ENCODE measurements around the gene RETREG1.
"Not testable (repeated sequence)": the region's sequence is repeated elsewhere in the genome, so short reads cannot be mapped to it uniquely, and the experiment has no call there.

RETREG1 gene

DNA sequence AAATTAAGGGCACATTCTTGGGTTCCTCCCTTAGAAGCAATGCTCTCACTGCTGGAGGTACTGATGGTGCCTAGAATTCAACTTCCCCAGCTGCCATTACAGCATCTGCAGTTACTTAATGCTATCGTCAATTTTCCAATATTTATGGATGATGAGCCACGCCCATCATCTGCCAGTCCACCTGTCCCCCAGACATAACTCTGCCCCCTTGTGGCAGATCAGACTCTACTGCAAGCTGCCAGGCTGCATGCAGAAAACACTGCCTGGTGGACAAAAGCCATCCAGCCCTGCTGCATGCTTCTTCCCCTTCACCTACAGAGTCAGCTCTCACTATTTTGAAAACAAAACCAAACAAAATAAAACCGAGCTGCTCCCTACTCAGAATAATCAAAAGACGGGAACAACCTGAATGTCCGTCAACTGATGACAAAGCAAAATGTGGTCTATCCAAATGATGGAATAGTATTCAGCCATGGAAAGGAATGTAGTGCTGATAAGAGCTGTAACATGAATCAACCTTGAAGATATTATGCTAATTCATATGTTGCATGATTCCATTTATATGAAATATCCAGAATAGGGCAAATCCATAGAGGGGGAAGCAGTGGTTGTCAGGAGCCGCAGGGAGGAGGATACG, 66.4 kb downstream of the RETREG1 start:
- peak; percentile 71 for DNase-seq

DNA sequence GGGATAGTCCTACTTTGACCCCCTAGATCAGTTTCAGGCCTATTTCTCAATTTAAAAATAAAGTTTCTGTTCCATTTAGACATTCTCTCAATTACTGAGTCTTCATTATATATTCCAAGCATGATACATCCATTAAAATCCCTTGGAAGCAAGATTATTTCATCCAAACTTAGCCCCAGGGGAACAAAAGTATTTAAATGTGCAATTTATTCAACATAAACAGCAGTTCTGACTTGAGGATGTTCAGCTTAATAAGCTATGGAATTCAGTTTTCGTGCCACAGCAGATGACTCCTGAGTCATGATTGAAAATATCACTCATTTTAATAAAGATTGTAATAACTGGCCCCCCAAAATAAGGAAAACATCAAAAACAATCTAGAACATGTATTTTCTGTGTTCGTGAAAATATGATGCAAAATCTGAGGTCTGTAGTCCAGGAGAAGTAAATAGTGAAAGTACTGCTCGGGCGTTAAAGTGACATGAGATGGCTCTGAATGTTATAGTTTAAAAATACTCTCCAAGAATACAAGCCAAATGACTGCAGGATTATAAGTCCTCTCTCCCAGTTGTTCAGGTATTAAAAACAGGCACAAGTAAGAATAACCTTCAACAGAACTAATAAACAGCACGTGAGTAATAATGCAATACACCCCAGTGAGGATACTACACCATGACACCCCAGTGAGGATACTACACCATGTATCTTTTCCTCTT, 67.1 kb downstream of the RETREG1 start:
- DNase-seq, result no peak

DNA sequence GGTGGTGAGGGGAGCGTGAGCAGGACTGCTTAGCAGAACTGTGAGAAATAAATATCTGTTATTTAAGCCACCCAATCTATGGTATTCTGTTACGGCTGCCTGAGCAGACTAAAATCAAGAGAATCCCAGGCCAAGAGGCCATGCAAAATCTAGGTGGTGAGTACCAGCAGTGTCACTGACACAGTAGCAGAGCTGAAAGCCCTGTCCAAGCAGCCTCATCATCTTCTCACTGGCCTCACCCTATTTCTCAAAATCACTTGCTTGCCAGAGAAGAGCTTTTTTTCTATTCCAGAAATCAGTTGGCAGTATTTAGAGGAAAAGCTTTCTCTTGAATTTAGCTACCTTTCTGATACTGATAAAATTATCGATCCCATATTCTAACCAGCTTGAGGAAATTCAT, 68.0 kb downstream of the RETREG1 start:
- no peak for DNase-seq

DNA sequence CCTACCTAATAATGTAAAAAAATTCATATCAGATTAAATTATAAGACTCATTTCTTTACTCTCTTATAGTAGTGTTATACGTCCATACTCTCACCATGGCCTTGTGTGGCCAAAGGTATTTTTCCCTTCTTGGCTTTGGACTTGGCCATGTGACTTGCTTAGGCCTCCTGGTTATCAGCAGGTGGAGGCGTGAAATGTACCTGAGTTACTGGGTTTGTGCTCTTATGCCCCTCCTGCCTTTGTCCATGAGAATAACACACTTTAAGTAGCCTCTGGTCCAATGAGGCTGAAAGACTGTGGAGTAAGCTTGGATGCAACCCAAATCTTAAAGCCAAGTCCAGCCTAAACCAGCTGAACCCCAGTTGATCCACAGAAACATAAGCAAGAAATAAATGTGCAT, 68.7 kb downstream of the RETREG1 start:
- DNase-seq, result no peak

DNA sequence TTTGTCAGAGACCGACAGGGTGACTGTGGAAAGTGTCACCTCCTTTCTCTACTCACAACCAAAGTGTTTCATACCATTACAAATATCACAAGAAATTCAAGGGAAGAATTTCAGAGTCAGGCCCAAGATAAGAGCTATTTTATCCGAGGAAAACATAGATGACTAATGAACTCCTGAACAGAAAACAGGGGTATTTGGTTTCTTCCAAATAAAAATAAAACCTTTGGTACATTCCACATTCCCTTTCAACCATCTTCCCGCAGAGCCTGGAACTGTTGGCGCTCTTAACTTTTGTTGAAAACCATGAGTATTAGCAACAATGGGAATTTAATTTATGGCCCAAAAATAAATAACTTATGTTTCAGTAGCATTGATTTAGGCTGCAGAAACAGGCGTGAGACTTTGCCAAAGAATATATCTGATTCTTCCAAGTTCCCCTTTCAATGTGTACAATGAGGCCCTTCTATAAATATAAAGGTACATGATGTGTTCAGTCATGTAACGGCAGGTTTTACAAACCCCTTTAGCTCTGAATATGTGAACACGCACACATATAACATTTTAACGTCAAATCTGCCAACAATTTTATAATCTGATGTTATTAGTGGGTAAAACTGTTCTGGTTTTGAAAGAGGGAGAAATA, 69.5 kb downstream of the RETREG1 start:
- DNase-seq, result no peak

DNA sequence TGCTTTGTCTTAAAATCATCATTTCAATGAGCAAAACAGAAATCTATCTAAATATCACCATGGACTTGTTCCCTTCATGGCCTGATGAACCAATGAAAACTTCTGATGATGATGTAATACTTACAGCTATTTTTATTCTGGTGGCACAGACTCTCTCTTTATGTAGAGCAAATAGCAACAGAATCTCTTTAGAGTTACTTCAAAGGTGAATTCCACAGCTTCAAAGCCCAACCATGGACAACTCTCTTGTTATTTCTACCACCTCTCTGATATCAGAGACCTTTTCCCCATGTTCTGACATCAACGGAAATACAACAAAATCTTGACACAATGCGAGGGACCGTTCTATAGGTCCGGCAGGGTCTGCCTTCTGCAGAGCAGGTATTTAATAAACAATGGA, 70.1 kb downstream of the RETREG1 start:
- no peak for DNase-seq

DNA sequence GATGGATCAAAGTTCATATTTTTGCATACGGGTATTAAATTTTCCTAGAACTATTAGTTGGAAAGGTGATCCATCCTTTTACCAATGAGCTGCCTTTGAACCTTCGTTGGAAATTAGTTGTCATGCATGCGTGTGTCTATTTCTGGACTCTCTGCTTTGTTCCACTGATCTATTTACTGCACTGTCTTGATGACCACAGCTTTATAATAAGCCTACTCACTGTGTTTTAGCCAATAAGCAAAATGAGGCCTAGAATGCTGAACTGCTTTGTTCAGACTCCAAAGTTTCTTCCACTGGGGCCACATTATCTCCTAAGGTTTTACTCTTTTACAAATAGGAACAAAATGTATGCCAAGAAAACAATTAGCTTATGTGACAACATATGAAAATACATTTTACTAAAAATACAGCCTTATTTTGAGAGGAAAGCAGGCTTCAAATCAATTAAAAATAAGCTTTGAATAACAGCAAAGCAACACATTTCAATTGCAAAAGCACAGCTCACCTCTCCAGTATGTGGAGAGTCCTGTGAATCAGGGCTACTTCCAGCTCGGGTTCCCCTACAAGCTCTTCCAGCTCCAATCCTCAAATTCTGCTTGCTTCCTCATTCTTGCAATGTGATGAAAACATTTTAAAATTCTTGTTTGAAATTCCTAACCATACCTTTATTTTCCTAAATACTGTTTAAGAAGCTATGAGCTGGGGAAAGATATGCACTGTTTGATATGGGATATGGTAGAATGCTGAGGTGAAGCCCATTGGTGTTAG, 72.0 kb downstream of the RETREG1 start:
- DNase-seq, result no peak

DNA sequence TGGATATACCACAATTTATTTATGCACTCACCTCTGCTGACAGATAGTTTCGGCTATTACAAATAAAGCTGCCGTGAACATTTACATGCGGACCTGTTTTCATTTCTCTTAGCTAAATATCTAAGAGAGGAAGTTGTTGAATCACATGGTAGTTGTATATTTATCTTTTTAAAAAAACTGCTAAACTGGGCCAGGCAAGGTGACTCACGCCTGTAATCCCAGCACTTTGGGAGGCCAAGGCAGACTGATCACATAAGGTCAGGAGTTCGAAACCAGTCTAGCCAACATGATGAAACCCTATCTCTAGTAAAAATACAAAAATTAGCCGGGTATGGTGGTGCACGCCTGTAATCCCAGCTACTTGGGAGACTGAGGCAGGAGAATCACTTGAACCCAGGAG, 73.6 kb downstream of the RETREG1 start:
- not testable (repeated sequence) for DNase-seq

DNA sequence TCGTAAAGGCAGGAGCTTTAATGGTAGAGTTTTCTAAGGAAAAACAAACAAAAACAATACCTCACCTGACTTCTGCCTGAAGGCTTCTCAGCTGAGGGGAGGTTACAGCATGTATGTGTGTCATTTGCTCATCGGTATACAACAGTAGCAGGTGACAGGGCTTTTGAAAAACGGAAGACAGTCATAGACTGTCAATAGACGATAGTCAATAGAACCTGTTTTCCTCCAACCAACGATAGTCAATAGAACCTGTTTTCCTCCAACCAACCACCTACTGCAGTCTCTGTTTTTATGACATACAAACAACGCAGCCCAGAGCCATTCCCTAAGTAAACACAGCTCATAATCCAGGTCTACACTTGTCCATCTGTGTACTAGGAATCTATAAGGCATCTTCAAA, 74.6 kb downstream of the RETREG1 start:
- no peak for DNase-seq

DNA sequence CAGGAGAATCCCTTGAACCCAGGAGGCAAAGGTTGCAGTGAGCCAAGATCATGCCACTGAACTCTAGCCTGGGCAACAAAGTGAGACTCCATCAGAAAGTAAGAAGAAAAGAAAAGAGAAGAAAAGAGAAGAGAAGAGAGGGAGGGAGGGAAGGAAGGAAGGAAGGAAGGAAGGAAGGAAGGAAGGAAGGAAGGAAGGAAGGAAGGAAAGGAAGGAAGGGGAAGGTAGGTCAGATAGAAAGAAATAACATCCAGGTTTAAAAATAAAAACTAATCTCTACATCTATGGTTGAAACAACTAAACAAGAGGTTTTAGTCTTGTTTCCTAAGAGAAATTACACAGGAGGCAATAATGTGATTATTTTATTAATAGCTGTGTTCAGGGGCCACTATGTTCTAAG, 75.2 kb downstream of the RETREG1 start:
- DNase-seq, result not testable (repeated sequence)

DNA sequence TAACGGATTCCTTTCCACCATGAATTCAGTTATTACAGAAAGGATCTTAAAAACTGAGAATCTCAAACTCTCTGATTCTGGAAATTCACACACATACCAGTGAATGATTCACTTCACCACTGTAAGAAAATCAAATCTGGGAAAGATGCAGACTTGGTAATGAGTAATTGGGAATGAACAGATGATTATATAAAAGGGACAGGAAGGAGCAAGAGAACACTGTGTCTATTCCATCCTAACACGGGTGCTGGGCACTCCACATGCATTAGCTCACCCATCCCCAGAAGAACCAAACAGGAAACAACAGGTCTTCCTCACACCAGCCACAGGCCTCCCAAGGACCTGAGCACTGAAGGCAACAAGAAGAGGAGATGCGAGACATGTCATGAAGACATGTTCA, 76.4 kb downstream of the RETREG1 start:
- no peak for DNase-seq

DNA sequence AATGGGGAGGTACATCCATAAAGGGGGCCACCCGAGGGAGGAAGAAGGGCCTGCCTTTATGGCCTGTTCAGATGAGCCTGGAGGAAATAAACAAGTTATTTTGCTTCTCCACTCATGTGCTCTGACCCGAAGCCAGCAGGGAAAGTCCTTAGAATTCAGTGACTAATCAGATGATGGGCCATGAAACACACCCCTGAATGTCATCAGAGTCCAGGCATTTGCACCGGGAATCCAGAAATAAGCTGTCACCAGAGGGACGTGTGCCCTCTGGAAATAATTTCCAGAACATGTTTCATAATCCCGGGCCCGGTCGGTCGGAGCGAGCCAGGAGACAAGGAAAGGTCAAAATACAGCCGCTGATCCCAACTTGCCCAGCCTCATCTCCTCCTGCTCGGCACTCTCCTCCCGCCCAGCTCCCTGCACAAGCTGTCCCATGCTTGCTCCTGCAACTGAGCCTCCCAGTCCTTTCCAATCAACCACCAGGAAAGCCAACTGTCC, 77.6 kb downstream of the RETREG1 start:
- DNase-seq, result no peak

DNA sequence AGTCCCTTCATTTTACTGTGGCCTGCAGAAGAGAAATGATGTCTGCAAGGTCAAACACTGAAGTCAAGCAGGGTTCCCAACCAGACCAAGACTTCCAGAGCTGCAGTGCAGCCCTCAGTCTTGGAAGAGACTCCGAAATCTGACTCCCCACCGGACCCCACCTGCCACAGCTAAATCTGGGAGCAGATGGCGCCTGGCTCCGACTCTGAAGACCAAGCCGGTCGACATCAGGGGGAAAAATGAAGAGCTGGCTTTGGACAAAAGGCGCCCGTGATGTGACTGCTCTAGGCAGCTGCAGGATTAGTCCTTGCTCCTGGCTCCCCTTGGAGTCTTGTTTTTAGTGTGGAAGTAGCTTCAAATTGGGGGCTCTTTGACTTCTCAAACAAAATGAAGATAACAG, 78.8 kb downstream of the RETREG1 start:
- no peak for DNase-seq

DNA sequence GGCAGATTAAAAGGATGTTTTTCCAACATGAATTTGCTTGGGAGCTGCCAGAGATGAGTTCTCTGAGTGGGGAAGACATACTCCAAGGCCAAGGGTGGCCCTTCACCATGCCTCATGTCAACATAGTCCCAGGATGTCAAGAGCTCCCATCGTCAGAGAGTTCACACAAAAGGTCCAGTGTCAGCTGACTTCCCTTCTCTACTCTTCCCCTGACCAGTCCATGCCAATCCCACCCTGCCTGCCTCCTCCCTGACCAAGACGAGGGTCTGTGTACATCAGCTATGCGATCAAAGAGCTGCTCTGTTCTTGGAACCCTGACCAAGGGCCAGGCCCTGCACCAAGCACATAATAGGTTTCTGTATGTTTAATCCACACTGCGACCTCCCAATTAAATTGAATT, 80.0 kb downstream of the RETREG1 start:
- DNase-seq, result no peak

DNA sequence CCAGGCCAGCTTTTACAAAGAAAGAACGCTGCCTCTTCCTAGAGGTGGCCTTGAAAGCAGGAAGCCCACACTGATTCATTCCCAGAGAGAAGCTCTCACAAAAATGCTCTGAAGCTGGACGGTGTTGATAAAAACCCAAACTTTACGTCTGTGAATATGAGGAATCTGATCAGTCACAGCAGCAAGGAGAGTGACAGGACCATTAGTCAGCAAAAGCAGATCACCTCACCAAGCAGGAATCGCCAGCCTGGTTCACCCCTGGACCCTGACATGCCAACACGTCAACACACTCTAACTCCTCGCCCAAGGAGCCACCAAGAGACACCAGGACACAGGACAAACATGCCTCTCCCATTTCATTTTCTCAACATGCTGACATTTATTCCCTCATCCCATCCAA, 80.6 kb downstream of the RETREG1 start:
- DNase-seq, result no peak

DNA sequence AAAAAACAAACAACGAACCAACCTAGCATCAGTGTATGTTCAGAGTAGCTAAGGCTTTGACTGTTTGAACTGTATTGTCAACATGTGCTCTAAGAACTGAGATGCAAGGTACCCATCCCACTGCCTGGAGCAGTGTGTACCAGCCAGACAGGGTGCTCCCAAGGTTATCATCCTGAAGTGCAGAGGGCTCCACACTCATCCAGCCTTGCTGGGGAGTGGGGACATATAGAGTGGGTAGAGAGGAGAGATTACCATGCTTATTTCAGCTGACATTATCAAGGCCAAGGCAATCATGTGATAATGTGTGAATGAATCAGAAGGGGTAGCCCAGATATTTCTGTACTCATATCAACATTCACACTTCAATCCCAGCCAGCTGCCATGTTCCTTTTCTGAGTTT, 82.5 kb downstream of the RETREG1 start:
- DNase-seq, result no peak

DNA sequence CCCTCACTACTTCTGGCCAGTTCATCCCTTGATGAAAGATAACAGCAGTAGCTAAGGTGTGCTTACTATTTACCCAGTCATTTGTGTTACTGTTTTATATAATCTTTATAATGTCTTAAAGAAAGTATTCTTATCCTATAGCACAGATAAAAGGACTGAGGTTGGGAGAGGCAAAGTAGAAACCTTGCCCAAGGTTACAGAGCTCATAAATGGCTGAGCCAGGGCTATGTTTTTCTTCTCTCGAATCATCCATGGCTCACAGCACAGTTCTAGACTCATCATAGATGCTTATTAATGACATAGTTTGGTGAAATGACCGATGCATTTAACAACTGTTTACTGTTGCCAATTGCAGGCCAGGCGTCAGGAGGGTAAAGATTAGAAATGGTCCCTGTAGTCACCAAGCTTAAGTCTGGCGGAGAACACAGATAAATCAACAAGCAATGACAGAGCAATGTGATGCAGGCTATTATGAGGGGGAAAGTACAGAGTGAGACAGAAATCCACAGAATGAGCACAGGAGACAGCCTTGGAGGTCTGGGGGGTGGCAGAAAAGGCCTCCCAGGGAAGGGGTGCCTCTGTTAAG, 85.6 kb downstream of the RETREG1 start:
- DNase-seq, result no peak

DNA sequence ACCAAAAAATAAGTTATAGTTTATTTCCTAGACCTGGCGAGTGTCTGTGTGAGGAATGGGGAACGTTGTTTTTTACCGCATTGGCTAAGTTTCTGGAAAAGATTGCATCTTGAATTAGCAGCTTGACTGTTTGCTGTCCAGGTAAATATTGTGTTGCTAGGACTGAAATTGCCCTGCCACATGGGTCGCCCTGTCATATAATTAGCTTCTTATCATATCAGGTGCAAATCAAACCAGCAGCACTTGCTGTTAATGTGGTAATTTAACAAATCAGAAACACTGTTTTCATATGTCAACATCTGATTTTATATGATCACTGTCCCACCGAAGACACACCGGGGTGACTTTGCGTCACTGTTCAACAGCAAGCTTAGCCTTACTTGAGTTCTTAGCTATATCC, 87.5 kb downstream of the RETREG1 start:
- DNase-seq, result no peak

DNA sequence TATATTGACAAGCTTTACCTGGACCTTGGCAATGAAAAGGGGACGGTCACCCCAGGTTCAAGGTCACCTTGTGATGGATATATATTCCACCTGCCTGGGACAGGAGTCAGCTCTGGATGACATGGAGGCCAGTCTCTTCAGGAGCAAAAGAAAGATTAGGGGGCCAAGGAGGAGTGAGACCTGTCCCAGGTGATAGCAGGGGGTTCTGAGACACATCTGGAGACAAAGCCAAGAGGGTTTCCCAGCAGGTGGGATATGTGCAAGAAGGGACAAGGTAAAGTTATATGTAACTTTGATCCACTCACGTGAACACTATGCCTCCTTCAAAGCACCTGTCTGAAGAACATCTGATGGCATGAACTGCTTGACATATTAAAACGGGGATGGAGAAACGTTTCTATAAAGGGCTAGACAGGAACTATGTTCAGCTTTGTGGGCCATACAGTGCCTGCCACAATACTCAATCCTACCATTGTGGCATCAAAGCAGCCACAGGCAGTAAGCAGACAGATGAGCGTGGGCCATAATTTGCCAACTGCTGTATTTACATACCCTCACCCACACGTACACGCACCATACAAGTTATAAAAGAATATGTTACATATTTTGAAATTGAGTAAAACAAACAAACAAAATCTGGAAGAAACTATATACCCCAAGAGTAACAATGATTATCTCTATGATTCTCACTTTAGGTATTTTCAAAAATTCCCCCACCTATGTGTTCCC, 88.3 kb downstream of the RETREG1 start:
- DNase-seq, result no peak

DNA sequence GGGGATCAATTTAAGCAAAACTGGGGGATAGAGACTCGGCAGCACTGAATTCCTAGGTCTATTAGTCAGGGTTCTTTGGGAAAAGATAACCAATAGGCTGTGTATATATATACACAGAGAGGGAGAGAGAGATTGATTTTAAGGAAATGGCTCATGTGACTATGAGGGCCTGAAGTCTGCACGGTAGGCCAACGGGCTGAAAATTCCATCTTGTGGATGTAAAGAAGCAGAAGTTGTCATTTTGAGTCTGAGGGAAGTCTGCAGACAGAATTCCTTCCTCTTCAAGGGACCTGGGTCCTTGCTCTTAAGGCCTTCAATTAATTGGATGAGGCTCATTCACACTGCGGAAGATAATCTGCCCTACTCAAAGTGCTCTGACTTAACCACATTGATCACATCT, 91.1 kb downstream of the RETREG1 start:
- no peak for DNase-seq

DNA sequence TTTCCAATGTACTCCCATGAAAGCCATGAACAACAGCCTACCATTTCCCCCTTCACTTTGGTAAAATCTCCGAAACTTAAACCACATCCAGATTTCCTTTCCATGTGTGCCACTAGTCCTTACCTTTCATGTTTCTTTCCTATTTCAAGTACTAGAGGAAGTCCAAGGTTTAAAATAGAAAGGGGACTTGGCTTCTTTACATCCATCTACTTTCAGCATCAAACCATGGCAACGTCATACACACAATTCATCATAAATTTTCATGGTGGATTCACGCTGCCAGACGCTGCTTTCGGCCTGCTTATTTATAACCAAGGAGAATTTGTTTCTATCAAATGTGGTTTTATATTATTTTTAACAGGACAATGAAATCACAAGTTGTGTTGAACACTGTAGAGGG, 92.5 kb downstream of the RETREG1 start:
- no peak for DNase-seq

All from activated CD4-positive, alpha-beta T cell treated with anti-CD3 and anti-CD28 coated beads, Interleukin-10, Interleukin-2, amounts not matched to agents 100 ng/mL and 50 ng/mL, durations not matched to agents 16 hours and 8 hours (primary cell).